ENCODE results near the gene CDX1. TPM values are rescaled to one million over a fixed set of nuclear protein-coding genes. Genes with fewer than 3 reads are reported as not detected.

Gene CDX1
- total RNA-seq, 1 donor from 2014 or later: 0.29 TPM

GRCh38 chr5:150163547-150164059, 3.0 kb upstream of the CDX1 start:
- peak; percentile 41 for DNase-seq (ENCODE audit: low spot score)

- no peak for DNase-seq (ENCODE audit: low spot score)
Measured at GRCh38 chr5:150164211-150164980, 2.2 kb upstream of the CDX1 start.

- no peak for DNase-seq (ENCODE audit: low spot score)
Measured at GRCh38 chr5:150166037-150166649, 435 bp upstream of the CDX1 start.

GRCh38 chr5:150167512-150167850, 903 bp downstream of the CDX1 start:
- DNase-seq (ENCODE audit: low spot score): no peak

- DNase-seq (ENCODE audit: low spot score): no peak
Measured at GRCh38 chr5:150167908-150168307, 1.3 kb downstream of the CDX1 start.

- no peak for DNase-seq (ENCODE audit: low spot score)
Measured at GRCh38 chr5:150168864-150169263, 2.3 kb downstream of the CDX1 start.

GRCh38 chr5:150172145-150172544, 5.6 kb downstream of the CDX1 start:
- DNase-seq (ENCODE audit: low spot score): no peak

- no peak for DNase-seq (ENCODE audit: low spot score)
Measured at GRCh38 chr5:150172556-150172955, 6.0 kb downstream of the CDX1 start.

GRCh38 chr5:150173161-150173560, 6.6 kb downstream of the CDX1 start:
- DNase-seq (ENCODE audit: low spot score): no peak

- no peak for DNase-seq (ENCODE audit: low spot score)
Measured at GRCh38 chr5:150174285-150174684, 7.7 kb downstream of the CDX1 start.

GRCh38 chr5:150175076-150175475, 8.5 kb downstream of the CDX1 start:
- no peak for DNase-seq (ENCODE audit: low spot score)

- DNase-seq (ENCODE audit: low spot score): no peak
Measured at GRCh38 chr5:150175536-150175935, 9.0 kb downstream of the CDX1 start.

- no peak for DNase-seq (ENCODE audit: low spot score)
Measured at GRCh38 chr5:150176745-150177477, 10.3 kb downstream of the CDX1 start.

- no peak for DNase-seq (ENCODE audit: low spot score)
Measured at GRCh38 chr5:150177721-150178120, 11.1 kb downstream of the CDX1 start.

- no peak for DNase-seq (ENCODE audit: low spot score)
Measured at GRCh38 chr5:150178262-150178661, 11.7 kb downstream of the CDX1 start.

- DNase-seq (ENCODE audit: low spot score): no peak
Measured at GRCh38 chr5:150179019-150179620, 12.5 kb downstream of the CDX1 start.

GRCh38 chr5:150180241-150181026, 13.9 kb downstream of the CDX1 start:
- DNase-seq (ENCODE audit: low spot score): peak; percentile 49

GRCh38 chr5:150181027-150181426, 14.4 kb downstream of the CDX1 start:
- DNase-seq (ENCODE audit: low spot score): no peak

- no peak for DNase-seq (ENCODE audit: low spot score)
Measured at GRCh38 chr5:150181766-150182545, 15.4 kb downstream of the CDX1 start.

- no peak for DNase-seq (ENCODE audit: low spot score)
Measured at GRCh38 chr5:150182774-150183173, 16.2 kb downstream of the CDX1 start.

- DNase-seq (ENCODE audit: low spot score): no peak
Measured at GRCh38 chr5:150183436-150183835, 16.9 kb downstream of the CDX1 start.

Data from mucosa of gallbladder (tissue), 1 donor.